ENCODE data around the gene ZBTB38. TPM values are rescaled to one million over a fixed set of nuclear protein-coding genes. Genes with fewer than 3 reads are reported as not detected.
A peak's percentile ranks its signal among the peaks of the same experiment; 100 is the strongest.

Gene ZBTB38
- total and polyA plus RNA-seq, 2 donors (not counting 1 experiment from before 2014, with no cell fraction given) = 96.0 to 191 TPM

DNA sequence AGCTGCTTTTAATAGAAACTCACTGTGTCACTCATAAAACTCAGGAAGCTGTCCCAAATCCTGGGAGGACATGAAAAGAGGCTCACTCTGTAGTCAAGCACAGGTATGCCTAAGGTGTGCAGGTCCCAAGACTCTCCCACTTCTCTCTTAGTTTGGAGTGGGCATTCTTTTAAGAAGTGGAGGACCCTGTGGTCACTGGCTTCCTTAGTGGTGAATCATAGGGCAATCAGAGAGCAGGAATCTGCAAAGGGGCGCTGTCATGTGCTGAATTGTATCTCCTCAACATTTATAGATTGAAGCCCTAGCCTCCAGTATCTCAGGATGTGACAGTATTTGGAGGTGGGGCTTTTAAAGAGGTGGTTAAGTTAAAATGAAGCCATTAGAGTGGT lies 47.2 kb upstream of the ZBTB38 start:
- H4K20me1 ChIP-seq (ENCODE audit: control insufficient read depth, extremely low read depth, insufficient read depth, low read length) = no peaks in the 10 kb centered on the region
- H3K4me1 ChIP-seq (ENCODE audit: control insufficient read depth, extremely low read depth, insufficient read depth, low read length) = no peaks in the 10 kb centered on the region
- no peak overlapping the region for H3K9ac ChIP-seq (ENCODE audit: insufficient read depth, low read length)
- no peak overlapping the region for H2AFZ ChIP-seq (ENCODE audit: low read length)
- H3K4me3 ChIP-seq (replicated peaks in 1 of 4; ENCODE audit: control extremely low read depth in 1 of 4, insufficient read depth in 1 of 4, low read depth in 3 of 4, low read length in 4 of 4) = no peak overlapping the region
- no peak overlapping the region for H3K27ac ChIP-seq (ENCODE audit: insufficient read depth, low read length)
- no peaks in the 10 kb centered on the region for H3K9me3 ChIP-seq (ENCODE audit: control insufficient read depth, insufficient read depth, low read depth, low read length)
- H3K79me2 ChIP-seq (ENCODE audit: control insufficient read depth, insufficient read depth, low read length) = no peaks in the 10 kb centered on the region
- TF ChIP-seq EZH2 (IDR thresholded peaks at IDR 0.05; ENCODE audit: low read length, missing control alignments) = no peak
- TF ChIP-seq, protein P1, sequence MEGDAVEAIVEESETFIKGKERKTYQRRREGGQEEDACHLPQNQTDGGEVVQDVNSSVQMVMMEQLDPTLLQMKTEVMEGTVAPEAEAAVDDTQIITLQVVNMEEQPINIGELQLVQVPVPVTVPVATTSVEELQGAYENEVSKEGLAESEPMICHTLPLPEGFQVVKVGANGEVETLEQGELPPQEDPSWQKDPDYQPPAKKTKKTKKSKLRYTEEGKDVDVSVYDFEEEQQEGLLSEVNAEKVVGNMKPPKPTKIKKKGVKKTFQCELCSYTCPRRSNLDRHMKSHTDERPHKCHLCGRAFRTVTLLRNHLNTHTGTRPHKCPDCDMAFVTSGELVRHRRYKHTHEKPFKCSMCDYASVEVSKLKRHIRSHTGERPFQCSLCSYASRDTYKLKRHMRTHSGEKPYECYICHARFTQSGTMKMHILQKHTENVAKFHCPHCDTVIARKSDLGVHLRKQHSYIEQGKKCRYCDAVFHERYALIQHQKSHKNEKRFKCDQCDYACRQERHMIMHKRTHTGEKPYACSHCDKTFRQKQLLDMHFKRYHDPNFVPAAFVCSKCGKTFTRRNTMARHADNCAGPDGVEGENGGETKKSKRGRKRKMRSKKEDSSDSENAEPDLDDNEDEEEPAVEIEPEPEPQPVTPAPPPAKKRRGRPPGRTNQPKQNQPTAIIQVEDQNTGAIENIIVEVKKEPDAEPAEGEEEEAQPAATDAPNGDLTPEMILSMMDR (conservative IDR thresholded peaks at IDR 0.05 in 1 of 2, IDR thresholded peaks at IDR 0.05 in 1 of 2; ENCODE audit: low read depth in 1 of 2, low read length in 2 of 2) = no peak
- peak; percentile 23 to 63 for DNase-seq (ENCODE audit: low read depth in 2 of 2)
- H3K27me3 ChIP-seq (ENCODE audit: control insufficient read depth, insufficient read depth, low read length) = no peaks in the 10 kb centered on the region
- no peak overlapping the region for H3K4me2 ChIP-seq (ENCODE audit: extremely low read depth, insufficient read depth, low read length)
- no peaks in the 10 kb centered on the region for H3K36me3 ChIP-seq (ENCODE audit: control insufficient read depth, insufficient read depth, low read length)

DNA sequence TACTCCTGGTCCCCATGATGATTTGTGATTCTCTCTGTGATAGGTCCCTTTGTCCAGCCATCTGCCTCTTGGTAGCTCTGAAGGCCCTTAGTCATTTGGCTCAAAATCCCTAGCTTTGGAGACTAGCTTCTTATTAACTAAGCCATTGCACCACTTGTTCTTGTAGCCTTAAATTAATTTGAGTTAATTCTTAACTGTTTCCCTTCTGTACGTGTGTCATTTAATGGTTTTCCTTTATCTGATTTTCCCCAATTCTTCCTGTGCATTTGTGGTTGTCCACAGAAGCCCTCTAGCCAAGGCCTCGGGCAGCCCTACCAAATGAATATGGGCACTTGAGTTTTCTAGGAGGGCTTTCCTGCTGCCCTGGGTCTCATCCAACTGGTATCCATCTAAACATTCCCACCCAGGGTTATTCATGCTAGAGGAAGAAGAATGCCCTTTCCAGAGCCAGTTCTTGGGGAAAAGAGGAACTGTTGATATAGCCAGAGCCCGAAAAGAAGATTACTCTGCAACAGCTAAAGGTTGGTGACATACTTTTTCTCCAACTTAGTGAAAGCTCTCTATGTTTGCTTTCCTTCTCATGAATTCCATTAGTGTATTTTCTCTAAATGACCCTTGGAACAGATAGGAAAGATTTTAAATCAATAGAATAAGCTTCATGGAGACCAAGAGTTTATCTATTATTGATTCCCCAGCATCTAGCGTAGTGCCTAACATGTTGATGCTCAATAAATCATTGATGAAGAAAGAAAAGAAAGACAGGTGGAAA lies 44.2 kb upstream of the ZBTB38 start:
- H3K4me1 ChIP-seq (ENCODE audit: control insufficient read depth, extremely low read depth, insufficient read depth, low read length) = no peaks in the 10 kb centered on the region
- no peak overlapping the region for H3K4me3 ChIP-seq (replicated peaks in 1 of 4; ENCODE audit: control extremely low read depth in 1 of 4, insufficient read depth in 1 of 4, low read depth in 3 of 4, low read length in 4 of 4)
- no peak overlapping the region for H2AFZ ChIP-seq (ENCODE audit: low read length)
- no peak overlapping the region for H3K9ac ChIP-seq (ENCODE audit: insufficient read depth, low read length)
- H3K9me3 ChIP-seq (ENCODE audit: control insufficient read depth, insufficient read depth, low read depth, low read length) = no peaks in the 10 kb centered on the region
- H3K27me3 ChIP-seq (ENCODE audit: control insufficient read depth, insufficient read depth, low read length) = no peaks in the 10 kb centered on the region
- no peak for DNase-seq (ENCODE audit: low read depth in 2 of 2)
- TF ChIP-seq EZH2 (IDR thresholded peaks at IDR 0.05; ENCODE audit: low read length, missing control alignments) = no peak
- TF ChIP-seq, protein P1 (conservative IDR thresholded peaks at IDR 0.05 in 1 of 2, IDR thresholded peaks at IDR 0.05 in 1 of 2; ENCODE audit: low read depth in 1 of 2, low read length in 2 of 2) = no peak
- no peak overlapping the region for H3K4me2 ChIP-seq (ENCODE audit: extremely low read depth, insufficient read depth, low read length)
- H4K20me1 ChIP-seq (ENCODE audit: control insufficient read depth, extremely low read depth, insufficient read depth, low read length) = no peaks in the 10 kb centered on the region
- H3K36me3 ChIP-seq (ENCODE audit: control insufficient read depth, insufficient read depth, low read length) = no peaks in the 10 kb centered on the region
- H3K79me2 ChIP-seq (ENCODE audit: control insufficient read depth, insufficient read depth, low read length) = no peaks in the 10 kb centered on the region
- no peak overlapping the region for H3K27ac ChIP-seq (ENCODE audit: insufficient read depth, low read length)

DNA sequence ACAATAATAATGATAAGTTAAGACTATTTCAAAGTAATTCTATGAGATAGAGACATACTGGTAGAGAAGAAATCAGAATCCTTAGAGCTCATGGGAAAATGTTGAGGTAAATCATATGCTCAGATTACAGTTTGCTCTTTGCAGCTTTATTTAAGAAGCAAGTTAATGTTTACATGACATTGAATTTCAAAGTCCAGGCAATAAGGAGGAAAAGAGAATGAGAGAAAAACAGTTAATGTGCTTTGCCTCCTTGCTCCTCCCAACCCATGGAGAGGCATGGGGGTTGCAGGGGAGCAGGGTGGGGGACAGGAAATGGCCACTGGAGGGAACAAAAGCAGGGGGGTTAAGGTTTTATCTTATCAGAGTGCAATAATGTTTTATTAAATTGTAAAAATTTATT lies 42.2 kb upstream of the ZBTB38 start:
- no peaks in the 10 kb centered on the region for H3K79me2 ChIP-seq (ENCODE audit: control insufficient read depth, insufficient read depth, low read length)

More for the DNA sequence above, 42.2 kb upstream of the ZBTB38 start:
- no peaks in the 10 kb centered on the region for H3K36me3 ChIP-seq (ENCODE audit: control insufficient read depth, insufficient read depth, low read length)
- no peak overlapping the region for H3K27ac ChIP-seq (ENCODE audit: insufficient read depth, low read length)
- TF ChIP-seq EZH2 (IDR thresholded peaks at IDR 0.05; ENCODE audit: low read length, missing control alignments) = no peak
- TF ChIP-seq, protein P1 (conservative IDR thresholded peaks at IDR 0.05 in 1 of 2, IDR thresholded peaks at IDR 0.05 in 1 of 2; ENCODE audit: low read depth in 1 of 2, low read length in 2 of 2) = no peak
- no peak overlapping the region for H3K4me2 ChIP-seq (ENCODE audit: extremely low read depth, insufficient read depth, low read length)
- H2AFZ ChIP-seq (ENCODE audit: low read length) = no peak overlapping the region
- H3K9me3 ChIP-seq (ENCODE audit: control insufficient read depth, insufficient read depth, low read depth, low read length) = no peaks in the 10 kb centered on the region
- peaks cover 8% of the 10 kb centered on the region for H3K4me1 ChIP-seq (ENCODE audit: control insufficient read depth, extremely low read depth, insufficient read depth, low read length)
- H3K27me3 ChIP-seq (ENCODE audit: control insufficient read depth, insufficient read depth, low read length) = no peaks in the 10 kb centered on the region
- H4K20me1 ChIP-seq (ENCODE audit: control insufficient read depth, extremely low read depth, insufficient read depth, low read length) = no peaks in the 10 kb centered on the region
- peak in 1 of 2 donors; percentile 34 for DNase-seq (ENCODE audit: low read depth in 2 of 2)
- no peak overlapping the region for H3K9ac ChIP-seq (ENCODE audit: insufficient read depth, low read length)
- H3K4me3 ChIP-seq (replicated peaks in 1 of 4; ENCODE audit: control extremely low read depth in 1 of 4, insufficient read depth in 1 of 4, low read depth in 3 of 4, low read length in 4 of 4) = no peak overlapping the region
